MCF 10A (cell line): ENCODE data around the gene POLR1E. TPM values are rescaled to one million over a fixed set of nuclear protein-coding genes. Genes with fewer than 3 reads are reported as not detected.
"Not testable (repeated sequence)": the region's sequence is repeated elsewhere in the genome, so short reads cannot be mapped to it uniquely, and the experiment has no call there.

Source experiments
- BruUV-seq: library from RNA; stranded (reverse); fragments of 400-500 nt; replicated peaks from 2 replicates; lab custom pipeline; 2021; lab: Mats Ljungman, UMichigan
- CTCF ChIA-PET: fragments of 300-600 bp; sonication (Branson Sonifier 250); formaldehyde crosslinking; extraction: SDS; loops from one replicate; lab custom pipeline; 2021; ENCODE audit warnings: antibody characterized with exemption, inconsistent platforms; lab: Yijun Ruan, JAX
- POLR2A ChIA-PET: fragments of 300-600, 350-650 bp; sonication (Branson Sonifier 250); formaldehyde crosslinking; extraction: SDS; loops from one replicate; lab custom pipeline; 2020; ENCODE audit warnings: antibody characterized with exemption, inconsistent platforms; lab: Yijun Ruan, JAX
- DNase-seq: peaks from one replicate; pipeline ENCODE4 v3.0.0-alpha.2; 2018; ENCODE audit not compliant: unreplicated experiment
- H3K27ac Mint-ChIP-seq: one replicate; pipeline ENCODE4 v1.8.0; 2022; ENCODE audit warnings: mild to moderate bottlenecking, low read depth, mixed read lengths; ENCODE audit not compliant: unreplicated experiment
- H3K27me3 Mint-ChIP-seq: one replicate; pipeline ENCODE4 v1.8.0; 2022; ENCODE audit warnings: mixed read lengths; ENCODE audit not compliant: insufficient read depth, unreplicated experiment
- H3K36me3 Mint-ChIP-seq: one replicate; pipeline ENCODE4 v1.8.0; 2022; ENCODE audit warnings: mild to moderate bottlenecking, moderate library complexity, mixed read lengths; ENCODE audit not compliant: insufficient read depth, unreplicated experiment
- H3K4me1 Mint-ChIP-seq: one replicate; pipeline ENCODE4 v1.8.0; 2022; ENCODE audit warnings: mixed read lengths; ENCODE audit not compliant: insufficient read depth, unreplicated experiment
- H3K4me3 Mint-ChIP-seq: one replicate; pipeline ENCODE4 v1.8.0; 2022; ENCODE audit warnings: mild to moderate bottlenecking, moderate library complexity, mixed read lengths; ENCODE audit not compliant: unreplicated experiment
- H3K9me3 Mint-ChIP-seq: one replicate; pipeline ENCODE4 v1.8.0; 2022; ENCODE audit warnings: mixed read lengths; ENCODE audit not compliant: unreplicated experiment
- CTCF ChIP-seq: fragments of 200-600 bp; IDR thresholded peaks from one replicate; pipeline ENCODE4 v1.8.0; 2022; ENCODE audit warnings: antibody characterized with exemption, mild to moderate bottlenecking; ENCODE audit not compliant: unreplicated experiment
- intact Hi-C: fragments of 100-400 bp; cut with micrococcal nuclease; formaldehyde crosslinking; loops from 2 replicates; pipeline ENCODE4 v1.14.1; 2022
- total RNA-seq: library from RNA; stranded (reverse); gene quantifications from 2 replicates; pipeline ENCODE4 v1.2.3, GENCODE V29; 2022

POLR1E gene
- total RNA-seq, 1 experiment from 2014 or later: 50.3 TPM

GRCh38 chr9:37508135-37508833 lies 22.5 kb downstream of the POLR1E start:
- H3K4me1 Mint-ChIP-seq: peaks cover 4% of the 10 kb centered on the region
- H3K27me3 Mint-ChIP-seq: no peaks in the 10 kb centered on the region
- CTCF ChIA-PET: interaction anchor here (1.2 kb wide), 1 partner anchor 14 kb away, joined by 4 read pairs; no protein-coding TSS in a partner anchor

GRCh38 chr9:37508834-37509206 lies 23.1 kb downstream of the POLR1E start:
- Mint-ChIP-seq H3K27ac (no peak overlapping the region), H3K36me3 (peaks cover 28% of the 10 kb centered on the region), H3K9me3 (no peaks in the 10 kb centered on the region), H3K4me3 (no peak overlapping the region), H3K4me1 (no peaks in the 10 kb centered on the region), H3K27me3 (no peaks in the 10 kb centered on the region)
- POLR2A ChIA-PET: interaction anchor here (1.3 kb wide), 1 partner anchor 23 kb away, joined by 4 read pairs; the partner anchor contains the start of gene POLR1E
- no TSS peak for BruUV-seq
- DNase-seq: no peak
- CTCF ChIA-PET: interaction anchor here (0.8 to 1.2 kb wide), 2 partner anchors 10 to 13 kb away, joined by 3 to 4 read pairs; no protein-coding TSS in a partner anchor
- intact Hi-C loops: no loop called here
- no peak for TF ChIP-seq CTCF

More at GRCh38 chr9:37508135-37508833, 22.5 kb downstream of the POLR1E start:
- no TSS peak for BruUV-seq
- peaks cover 33% of the 10 kb centered on the region for H3K36me3 Mint-ChIP-seq
- intact Hi-C loops: no loop called here
- H3K27ac Mint-ChIP-seq: no peak overlapping the region
- no peak for TF ChIP-seq CTCF
- no peak overlapping the region for H3K4me3 Mint-ChIP-seq
- no peak for DNase-seq
- POLR2A ChIA-PET: interaction anchor here (0.9 to 1.3 kb wide), 3 partner anchors 12 to 22 kb away, joined by 3 to 4 read pairs (median 3); partner anchors contain the start of gene POLR1E
- H3K9me3 Mint-ChIP-seq: no peaks in the 10 kb centered on the region

- ChIA-PET CTCF (interaction anchor here (0.8 to 1.2 kb wide), 2 partner anchors 9 to 13 kb away, joined by 3 to 4 read pairs; no protein-coding TSS in a partner anchor), POLR2A (no interaction called here)
- no peaks in the 10 kb centered on the region for H3K27me3 Mint-ChIP-seq
- H3K9me3 Mint-ChIP-seq: no peaks in the 10 kb centered on the region
- intact Hi-C loops: no loop called here
- no peak overlapping the region for H3K27ac Mint-ChIP-seq
- TF ChIP-seq CTCF: no peak
- DNase-seq: no peak
- H3K36me3 Mint-ChIP-seq: peaks cover 21% of the 10 kb centered on the region
- BruUV-seq: no TSS peak
- H3K4me1 Mint-ChIP-seq: no peaks in the 10 kb centered on the region
- no peak overlapping the region for H3K4me3 Mint-ChIP-seq
Measured at GRCh38 chr9:37509536-37509935, 23.8 kb downstream of the POLR1E start.

GRCh38 chr9:37510053-37510452 lies 24.3 kb downstream of the POLR1E start:
- CTCF ChIA-PET, H3K27ac Mint-ChIP-seq: not testable (repeated sequence)
- peaks cover 17% of the 10 kb centered on the region for H3K36me3 Mint-ChIP-seq

More at GRCh38 chr9:37510053-37510452, 24.3 kb downstream of the POLR1E start:
- DNase-seq, H3K27me3 Mint-ChIP-seq, intact Hi-C loops, H3K4me1 Mint-ChIP-seq, H3K9me3 Mint-ChIP-seq, POLR2A ChIA-PET, BruUV-seq, H3K4me3 Mint-ChIP-seq: not testable (repeated sequence)
